Measurements from ENCODE around the gene VPS51.

DNA sequence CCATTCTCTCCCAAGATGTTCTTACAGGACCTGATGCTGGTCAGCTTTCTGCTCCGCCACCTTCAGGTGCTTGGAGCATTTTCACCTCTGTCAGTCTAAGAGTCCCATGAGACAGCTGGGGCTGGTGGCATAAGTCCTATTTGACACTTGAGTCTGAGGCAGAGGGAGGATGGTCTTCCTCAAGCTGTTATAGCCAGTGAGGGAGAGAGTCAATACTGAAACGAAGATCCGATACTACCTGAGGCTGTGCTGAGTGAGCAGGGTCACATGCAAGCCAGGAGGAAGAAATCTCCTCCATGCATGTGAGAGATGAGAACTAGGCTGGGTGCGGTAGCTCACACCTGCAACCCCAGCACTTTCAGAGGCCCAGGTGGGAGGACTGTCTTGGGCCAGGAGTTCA, 6.4 kb upstream of the VPS51 start:
- TF ChIP-seq CTCF (IDR thresholded peaks at IDR 0.05) (no peak), POLR2A (IDR thresholded peaks at IDR 0.05) (no peak)

All from adrenal gland (tissue), 5 donors.